H54 (cell line): ENCODE data around the gene SARS1.
"Not testable (repeated sequence)": the region's sequence is repeated elsewhere in the genome, so short reads cannot be mapped to it uniquely, and the experiment has no call there.

ENCODE experiments used
- DNase-seq: peaks from one replicate; pipeline ENCODE4 v3.0.0; 2011; ENCODE audit warnings: low spot score, mixed read lengths; ENCODE audit not compliant: insufficient read length
- FAIRE-seq: peaks from 3 replicates; lab custom pipeline; 2011; peaks lifted over from hg19 to GRCh38; lab: Jason Lieb, UNC
- POLR2A ChIP-seq: IDR thresholded peaks from 2 replicates; pipeline ENCODE4 v1.6.1; 2011; ENCODE audit warnings: low read depth, mild to moderate bottlenecking, low read length

SARS1 gene

DNA sequence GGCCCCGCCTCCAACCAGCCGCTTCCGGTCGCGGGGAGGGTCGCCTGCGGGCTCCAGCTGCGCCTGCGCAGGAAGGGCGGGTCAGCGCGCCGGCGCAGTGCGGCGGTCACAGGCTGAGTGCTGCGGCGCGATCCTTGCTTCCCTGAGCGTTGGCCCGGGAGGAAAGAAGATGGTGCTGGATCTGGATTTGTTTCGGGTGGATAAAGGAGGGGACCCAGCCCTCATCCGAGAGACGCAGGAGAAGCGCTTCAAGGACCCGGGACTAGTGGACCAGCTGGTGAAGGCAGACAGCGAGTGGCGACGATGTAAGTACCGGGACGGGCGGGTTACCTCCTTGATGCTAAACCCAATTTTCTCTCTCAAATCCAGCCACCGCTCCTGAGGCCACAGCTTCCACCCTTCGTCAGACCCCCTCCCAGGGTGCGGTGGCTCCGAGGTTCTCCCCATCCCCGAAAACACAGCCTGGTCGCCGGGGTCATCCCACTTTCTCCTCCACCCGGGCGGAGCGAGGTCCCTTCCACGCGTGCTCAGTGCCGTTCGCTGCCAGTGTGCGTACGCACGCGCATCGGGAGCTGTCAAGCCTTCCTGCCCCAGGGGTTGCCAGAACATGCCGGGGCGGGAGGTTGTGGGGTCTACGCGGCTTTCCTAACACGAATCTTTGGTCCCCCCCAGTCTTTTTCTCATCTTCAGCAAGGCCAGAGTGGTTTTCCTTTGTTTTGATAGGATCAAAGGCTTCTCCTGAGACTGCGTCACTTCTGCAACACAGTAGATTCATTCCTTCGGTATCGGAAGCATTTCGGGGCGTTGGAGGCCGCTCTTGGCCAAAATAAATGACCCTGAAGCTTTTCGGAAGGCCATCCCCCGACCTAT, at the start of gene SARS1:
TSS of gene SARS1 (plus strand) at position 95 of the 870 bp plus-strand sequence. CDS start at position 170, 75 bp downstream.
- DNase-seq (peak; percentile 84), FAIRE-seq (peak; percentile 30)
- TF ChIP-seq POLR2A, result peak; percentile 89

- DNase-seq (no peak), FAIRE-seq (no peak)
- no peak for TF ChIP-seq POLR2A
Observed at GRCh38 chr1:109164538-109164937, 49.2 kb upstream of the SARS1 start.

DNA sequence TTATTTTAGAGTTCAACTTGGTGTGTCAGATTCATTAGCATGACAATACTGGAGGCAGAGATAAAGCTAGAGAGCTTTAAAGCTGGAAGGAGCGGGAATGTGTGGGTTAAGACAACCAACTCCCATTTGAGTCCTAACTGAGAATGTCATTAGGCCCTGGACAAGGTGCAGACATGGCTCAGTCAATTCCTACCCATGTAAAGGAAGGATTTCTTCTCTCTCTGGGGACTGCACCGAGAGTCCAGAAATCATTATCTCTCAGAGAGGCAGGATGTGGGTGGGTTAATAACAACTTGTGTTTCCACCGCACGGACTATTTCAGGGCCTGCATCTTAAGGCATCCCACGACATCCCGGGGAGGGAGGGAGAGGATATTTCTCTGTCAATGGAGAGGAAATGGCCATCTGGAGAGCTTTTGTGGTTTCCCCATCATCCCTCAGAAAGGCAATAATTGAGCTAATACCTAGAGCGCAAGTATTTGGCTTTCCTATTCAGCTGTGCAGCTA, 46.7 kb upstream of the SARS1 start:
- DNase-seq (no peak), FAIRE-seq (no peak)
- TF ChIP-seq POLR2A, result no peak

DNA sequence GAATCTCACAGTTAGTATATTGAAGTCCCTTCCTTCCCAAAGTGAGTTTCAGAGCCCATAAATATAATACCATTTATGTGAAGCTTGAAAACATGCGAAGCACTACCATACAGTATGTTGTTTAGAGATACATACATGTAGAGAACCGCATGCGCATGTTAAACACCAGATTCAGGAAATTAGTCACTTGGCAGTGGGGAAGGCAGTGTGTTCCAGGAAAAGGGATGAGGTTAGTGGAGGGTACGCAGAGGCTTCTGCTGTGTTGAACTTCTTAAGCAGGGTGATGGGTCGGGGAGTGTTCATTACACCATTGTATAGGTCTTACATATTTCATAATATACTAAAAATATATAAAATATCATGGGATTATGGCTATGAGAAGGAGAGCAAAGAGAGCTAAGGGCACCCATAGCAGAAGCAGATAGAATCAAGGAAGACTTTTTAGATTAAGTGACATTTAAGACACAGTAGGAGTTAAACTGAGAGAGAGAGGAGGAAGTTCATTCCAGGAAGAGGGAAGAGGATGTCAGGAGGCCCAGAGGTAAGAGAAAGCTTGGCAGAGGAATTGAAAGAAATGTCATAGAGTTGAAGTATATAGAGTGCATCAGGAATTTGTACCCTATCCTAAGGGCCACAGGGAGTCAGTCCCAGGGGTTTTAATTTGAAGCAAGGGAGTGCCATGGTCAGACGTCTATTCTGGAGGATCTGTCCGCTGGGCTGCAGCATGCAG, 43.5 kb upstream of the SARS1 start:
- FAIRE-seq (no peak), DNase-seq (no peak)
- TF ChIP-seq POLR2A, result no peak

- FAIRE-seq (no peak), DNase-seq (no peak)
- no peak for TF ChIP-seq POLR2A
Observed at GRCh38 chr1:109171646-109172045, 42.1 kb upstream of the SARS1 start.

- DNase-seq, FAIRE-seq: not testable (repeated sequence)
Observed at GRCh38 chr1:109176349-109176748, 37.4 kb upstream of the SARS1 start.

GRCh38 chr1:109180715-109181084, 33.0 kb upstream of the SARS1 start:
- FAIRE-seq, DNase-seq: not testable (repeated sequence)

DNA sequence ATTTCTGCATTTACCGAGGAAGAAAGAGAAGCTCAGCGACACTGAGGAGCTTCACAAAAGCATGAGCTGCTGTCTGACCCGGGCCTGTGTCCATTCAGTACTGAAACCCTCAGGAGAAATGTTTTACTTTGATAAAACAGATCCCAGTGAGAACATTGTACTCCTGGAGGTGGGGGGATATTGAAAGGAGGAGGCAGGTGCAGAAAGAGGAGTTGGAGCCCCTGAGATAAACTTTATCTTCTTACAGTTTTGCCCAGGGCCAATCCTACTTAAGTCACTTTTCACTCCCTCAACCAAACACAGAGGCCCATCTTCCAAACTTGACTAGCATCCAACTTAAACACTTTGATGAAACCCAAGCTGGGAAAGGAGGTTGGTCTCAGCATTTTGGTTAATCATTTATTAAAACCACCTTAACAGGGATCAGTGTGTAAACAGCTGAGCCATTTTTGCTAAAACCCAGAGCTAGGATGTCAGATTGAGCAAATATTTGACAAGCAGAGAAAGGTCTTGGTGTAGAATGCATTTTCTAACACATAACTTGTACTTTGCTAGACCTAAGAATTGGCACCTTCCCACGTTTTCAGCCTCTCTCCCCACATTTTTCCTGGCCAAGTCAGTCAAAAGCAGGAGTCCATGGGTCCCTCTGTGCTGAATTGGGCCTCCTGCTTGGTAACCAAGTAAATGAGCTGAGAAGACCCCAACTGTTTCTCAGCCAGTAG, 32.5 kb upstream of the SARS1 start:
- no peak for FAIRE-seq
- no peak for TF ChIP-seq POLR2A
- DNase-seq, result no peak

DNA sequence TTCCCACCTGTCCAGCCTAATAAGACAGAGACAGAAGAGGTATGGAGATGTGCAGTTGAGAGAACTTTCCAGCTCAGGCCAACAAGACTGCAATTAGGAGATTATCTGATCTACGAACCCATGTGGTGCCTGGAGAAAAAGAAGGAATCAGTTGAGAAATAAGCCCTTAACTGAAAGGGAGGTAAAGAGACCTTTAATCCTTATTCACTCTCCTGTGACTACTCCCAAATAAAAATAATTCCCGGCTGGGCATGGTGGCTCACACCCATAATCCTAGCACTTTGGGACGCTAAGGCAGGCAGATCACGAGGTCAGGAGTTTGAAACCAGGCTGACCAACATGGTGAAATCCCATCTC, 31.9 kb upstream of the SARS1 start:
- no peak for TF ChIP-seq POLR2A
- DNase-seq (no peak), FAIRE-seq (no peak)

DNA sequence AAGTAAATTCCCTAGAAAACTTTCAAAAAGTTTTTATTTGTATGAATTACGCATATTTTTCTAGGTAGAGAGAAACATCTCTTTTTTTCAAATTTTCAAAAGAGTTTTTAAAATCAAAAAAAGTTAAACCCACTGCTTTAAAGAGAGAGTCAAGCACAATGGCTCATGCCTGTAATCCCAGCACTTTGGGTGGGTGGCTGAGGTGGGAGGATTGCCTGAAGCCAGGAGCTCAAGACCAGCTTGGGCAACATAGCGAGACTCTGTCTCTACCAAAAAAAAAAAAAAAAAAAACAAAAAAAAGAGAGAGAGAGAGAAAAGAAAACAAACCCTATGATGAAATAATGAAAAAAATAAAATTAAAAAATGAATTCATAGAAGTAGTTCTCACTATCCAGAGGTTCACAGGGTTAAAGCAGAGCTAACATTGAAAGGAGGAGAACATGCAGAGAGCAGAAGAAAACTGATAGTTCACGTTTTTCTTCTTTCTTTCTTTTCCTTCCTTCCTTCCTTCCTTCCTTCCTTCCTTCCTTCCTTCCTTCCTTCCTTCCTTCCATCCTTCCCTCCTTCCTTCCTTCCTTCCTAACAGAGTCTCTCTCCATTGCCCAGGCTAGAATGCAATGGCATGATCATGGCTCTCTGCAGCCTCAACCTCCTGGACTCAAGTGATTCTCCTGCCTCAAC, 30.5 kb upstream of the SARS1 start:
- DNase-seq, result no peak
- FAIRE-seq, result no peak
- no peak for TF ChIP-seq POLR2A

DNA sequence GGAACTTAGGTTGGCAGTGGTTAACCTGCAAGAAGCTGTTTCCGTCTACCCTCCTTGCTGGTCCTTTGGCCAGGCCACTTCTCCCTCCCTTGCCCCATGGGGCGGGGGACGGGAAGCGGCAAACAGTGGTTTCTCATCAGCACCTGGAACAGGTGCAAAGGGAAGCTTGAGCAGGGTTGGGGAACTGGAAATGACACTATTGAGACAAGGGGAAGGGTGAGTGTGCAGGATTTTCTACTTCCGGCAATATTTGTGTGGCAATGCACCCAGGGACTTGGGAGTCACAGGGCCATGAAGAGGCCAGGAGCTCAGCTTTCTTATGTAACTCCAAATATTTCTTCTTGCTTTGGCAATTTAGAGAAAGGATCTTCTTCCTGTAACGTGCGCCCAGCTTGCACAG, 29.0 kb upstream of the SARS1 start:
- no peak for TF ChIP-seq POLR2A
- DNase-seq (no peak), FAIRE-seq (no peak)

DNA sequence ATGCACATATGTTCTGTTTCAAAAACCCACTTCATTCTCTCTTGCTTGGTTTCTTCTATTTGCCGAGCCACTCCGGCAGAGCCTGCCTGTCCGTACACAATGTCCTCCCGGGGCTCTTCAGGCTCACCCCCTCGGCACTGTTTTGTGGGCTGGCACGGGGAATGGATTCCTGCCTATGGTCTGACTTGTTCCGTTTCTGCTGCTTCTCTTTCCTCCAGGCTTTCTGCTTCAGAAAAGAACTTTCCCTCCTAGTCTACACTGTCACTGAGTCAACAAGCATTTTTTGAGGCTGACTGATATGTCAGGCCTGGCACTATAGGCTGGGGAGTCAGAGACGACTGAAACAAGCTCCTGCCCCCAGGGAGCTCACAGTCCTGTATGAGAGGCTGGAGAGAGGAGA, 28.4 kb upstream of the SARS1 start:
- no peak for FAIRE-seq
- TF ChIP-seq POLR2A, result no peak
- no peak for DNase-seq

GRCh38 chr1:109185990-109186732, 27.6 kb upstream of the SARS1 start:
- DNase-seq, result no peak
- no peak for TF ChIP-seq POLR2A
- no peak for FAIRE-seq
